Measurements from ENCODE around the gene SPECC1. TPM values are rescaled to one million over a fixed set of nuclear protein-coding genes. Genes with fewer than 3 reads are reported as not detected.
"Not testable (repeated sequence)": the region's sequence is repeated elsewhere in the genome, so short reads cannot be mapped to it uniquely, and the experiment has no call there.

The SPECC1 gene
- total and polyA plus RNA-seq, 2 experiments from 2014 or later, result 1.3 to 1.5 TPM

GRCh38 chr17:20103454-20104446 lies 94.6 kb downstream of the SPECC1 start:
- WGBS, 2 experiments (ENCODE audit: low coverage in 1 of 2, low lambda C conversion rate in 2 of 2, missing lambda C conversion rate in 2 of 2), result 22 to 26% methylated on average over 11 to 12 of the region's 12 CpGs

GRCh38 chr17:20105539-20106280 lies 96.6 kb downstream of the SPECC1 start:
- TF ChIP-seq EZH2 (IDR thresholded peaks at IDR 0.05; ENCODE audit: insufficient read depth, poor library complexity, severe bottlenecking) (no peak), EZH2phosphoT487 (IDR thresholded peaks at IDR 0.05; ENCODE audit: insufficient read depth, low read depth) (no peak)
- Histone ChIP-seq H3K4me2 (ENCODE audit: unreplicated experiment) (no peak overlapping the region), H3K4me3 (no peak overlapping the region), H3K79me2 (ENCODE audit: insufficient read depth) (no peaks in the 10 kb centered on the region), H3K9me2 (ENCODE audit: insufficient read depth) (no peaks in the 10 kb centered on the region), H3K4me1 (ENCODE audit: insufficient read depth) (no peaks in the 10 kb centered on the region), H3K36me3 (ENCODE audit: low read depth) (no peaks in the 10 kb centered on the region), H3F3A (ENCODE audit: insufficient read depth) (no peaks in the 10 kb centered on the region), H3K9ac (no peak overlapping the region), H2AFZ (no peak overlapping the region), H3K9me3 (ENCODE audit: low read depth) (no peaks in the 10 kb centered on the region), H4K20me1 (ENCODE audit: insufficient read depth) (no peaks in the 10 kb centered on the region), H3K27me3 (replicated peaks; ENCODE audit: insufficient read depth) (peaks cover 27% of the 10 kb centered on the region), H3K27ac (no peak overlapping the region)
- no peak for DNase-seq
- WGBS, 2 experiments (ENCODE audit: low coverage in 1 of 2, low lambda C conversion rate in 2 of 2, missing lambda C conversion rate in 2 of 2), result 75 to 76% methylated on average over 8 of the region's 8 CpGs
- in situ Hi-C loops (cut with MboI), result no loop called here

More at GRCh38 chr17:20103454-20104446, 94.6 kb downstream of the SPECC1 start:
- no peak overlapping the region for H3K4me2 ChIP-seq (ENCODE audit: unreplicated experiment)
- H3F3A ChIP-seq (ENCODE audit: insufficient read depth), result no peaks in the 10 kb centered on the region
- no peak overlapping the region for H2AFZ ChIP-seq
- no peak overlapping the region for H3K9ac ChIP-seq
- no peak for TF ChIP-seq EZH2phosphoT487 (IDR thresholded peaks at IDR 0.05; ENCODE audit: insufficient read depth, low read depth)
- TF ChIP-seq EZH2 (IDR thresholded peaks at IDR 0.05; ENCODE audit: insufficient read depth, poor library complexity, severe bottlenecking), result no peak
- peaks cover 22% of the 10 kb centered on the region for H3K27me3 ChIP-seq (replicated peaks; ENCODE audit: insufficient read depth)
- no peaks in the 10 kb centered on the region for H3K79me2 ChIP-seq (ENCODE audit: insufficient read depth)
- H3K36me3 ChIP-seq (ENCODE audit: low read depth), result no peaks in the 10 kb centered on the region
- no peaks in the 10 kb centered on the region for H3K4me1 ChIP-seq (ENCODE audit: insufficient read depth)
- no peak overlapping the region for H3K27ac ChIP-seq
- H3K9me3 ChIP-seq (ENCODE audit: low read depth), result no peaks in the 10 kb centered on the region
- no peaks in the 10 kb centered on the region for H3K9me2 ChIP-seq (ENCODE audit: insufficient read depth)
- in situ Hi-C loops (cut with MboI), result no loop called here
- no peaks in the 10 kb centered on the region for H4K20me1 ChIP-seq (ENCODE audit: insufficient read depth)
- H3K4me3 ChIP-seq, result no peak overlapping the region
- DNase-seq, result no peak

GRCh38 chr17:20106446-20106845 lies 97.3 kb downstream of the SPECC1 start:
- H4K20me1 ChIP-seq (ENCODE audit: insufficient read depth); H3K9me2 ChIP-seq (ENCODE audit: insufficient read depth); H3K9me3 ChIP-seq (ENCODE audit: low read depth); H3K4me1 ChIP-seq (ENCODE audit: insufficient read depth); H3F3A ChIP-seq (ENCODE audit: insufficient read depth); H2AFZ ChIP-seq; H3K79me2 ChIP-seq (ENCODE audit: insufficient read depth); H3K9ac ChIP-seq; in situ Hi-C loops (cut with MboI); H3K4me3 ChIP-seq; DNase-seq; H3K4me2 ChIP-seq (ENCODE audit: unreplicated experiment); H3K36me3 ChIP-seq (ENCODE audit: low read depth); H3K27ac ChIP-seq: not testable (repeated sequence)
- H3K27me3 ChIP-seq (replicated peaks; ENCODE audit: insufficient read depth), result peaks cover 27% of the 10 kb centered on the region

GRCh38 chr17:20109076-20109475 lies 99.9 kb downstream of the SPECC1 start:
- Histone ChIP-seq H3K9me3 (ENCODE audit: low read depth) (no peaks in the 10 kb centered on the region), H3K79me2 (ENCODE audit: insufficient read depth) (no peaks in the 10 kb centered on the region), H3K27ac (no peak overlapping the region), H3F3A (ENCODE audit: insufficient read depth) (no peaks in the 10 kb centered on the region), H3K9me2 (ENCODE audit: insufficient read depth) (no peaks in the 10 kb centered on the region), H3K4me3 (no peak overlapping the region), H3K9ac (no peak overlapping the region), H2AFZ (no peak overlapping the region), H3K4me2 (ENCODE audit: unreplicated experiment) (no peak overlapping the region), H3K4me1 (ENCODE audit: insufficient read depth) (no peaks in the 10 kb centered on the region), H3K27me3 (replicated peaks; ENCODE audit: insufficient read depth) (peaks cover 29% of the 10 kb centered on the region), H3K36me3 (ENCODE audit: low read depth) (no peaks in the 10 kb centered on the region), H4K20me1 (ENCODE audit: insufficient read depth) (no peaks in the 10 kb centered on the region)
- no peak for DNase-seq
- no peak for TF ChIP-seq EZH2phosphoT487 (IDR thresholded peaks at IDR 0.05; ENCODE audit: insufficient read depth, low read depth)
- TF ChIP-seq EZH2 (IDR thresholded peaks at IDR 0.05; ENCODE audit: insufficient read depth, poor library complexity, severe bottlenecking), result no peak
- in situ Hi-C loops (cut with MboI), result no loop called here
- WGBS, 2 experiments (ENCODE audit: low coverage in 1 of 2, low lambda C conversion rate in 2 of 2, missing lambda C conversion rate in 2 of 2), result 82 to 83% methylated on average over 5 of the region's 5 CpGs

All from GM23248 (cell line).